ENCODE measurements around the gene IGFLR1. TPM values are rescaled to one million over a fixed set of nuclear protein-coding genes. Genes with fewer than 3 reads are reported as not detected.

Gene IGFLR1
- total and polyA plus RNA-seq, 2 donors (not counting 3 experiments of a cell fraction or from before 2014, with no cell fraction given) = 2.6 to 7.6 TPM

DNA sequence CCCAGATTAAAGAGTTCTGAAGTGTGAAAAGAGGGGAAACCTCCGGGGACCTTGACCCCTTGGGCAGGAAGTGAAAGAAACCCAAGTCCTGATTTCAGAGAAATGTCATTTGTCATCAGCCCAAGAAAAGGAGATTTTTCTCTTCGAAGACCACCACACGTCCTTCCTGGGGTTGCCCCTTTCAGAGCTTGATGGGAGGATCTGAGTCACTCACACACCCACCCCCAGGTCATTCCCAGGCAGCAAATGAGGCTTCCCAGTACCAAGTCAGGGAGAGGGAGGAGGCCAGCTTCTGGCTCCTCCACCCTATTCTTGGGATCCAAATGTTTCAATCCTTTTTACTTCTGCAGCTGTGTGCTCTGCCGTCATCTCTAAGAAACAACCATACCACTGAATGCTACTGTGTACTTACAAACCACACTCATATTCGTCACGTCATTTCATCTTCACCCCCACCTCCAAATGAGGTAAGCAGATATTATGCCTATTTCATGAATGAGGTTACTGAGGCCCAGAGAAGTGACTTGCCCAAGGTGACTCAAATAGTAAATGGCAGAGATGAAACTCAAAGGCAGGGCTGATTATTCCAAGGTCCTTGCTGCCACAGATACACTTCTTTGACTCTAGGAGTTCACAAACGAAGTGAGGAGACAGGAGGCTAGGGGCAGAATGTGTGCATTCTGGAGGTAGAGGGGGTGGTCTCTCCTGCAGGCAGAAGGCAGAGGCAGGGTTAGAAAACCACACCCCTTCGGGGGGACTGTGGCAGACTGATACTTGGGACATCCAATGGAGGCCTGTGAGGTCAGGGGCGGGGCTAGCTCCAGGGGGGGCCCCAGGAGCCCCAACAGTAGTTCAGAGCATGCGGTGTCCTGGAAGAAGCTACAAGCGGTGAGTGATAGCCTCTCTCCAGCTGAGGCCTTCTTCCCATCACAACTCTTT lies 29.4 kb downstream of the IGFLR1 start:
- H3K79me2 ChIP-seq (ENCODE audit: control insufficient read depth, insufficient read depth, low read length) = no peaks in the 10 kb centered on the region
- DNase-seq (ENCODE audit: low read depth, low spot score) (no peak), FAIRE-seq (no peak)
- H3K9me3 ChIP-seq (replicated peaks; ENCODE audit: control insufficient read depth, insufficient read depth, low read length) = no peaks in the 10 kb centered on the region
- POLR2A ChIA-PET = no interaction called here
- no peak overlapping the region for H3K4me2 ChIP-seq (ENCODE audit: insufficient read depth, low read length)
- no peaks in the 10 kb centered on the region for H3K36me3 ChIP-seq (ENCODE audit: control insufficient read depth in 2 of 2, extremely low read depth in 1 of 2, insufficient read depth in 2 of 2, low read length in 2 of 2)
- H3K4me1 ChIP-seq (ENCODE audit: control insufficient read depth, extremely low read depth, insufficient read depth, low read length) = peaks cover 11% of the 10 kb centered on the region
- intact Hi-C loops (cut with micrococcal nuclease) = no loop called here
- H3K9ac ChIP-seq (replicated peaks; ENCODE audit: extremely low read depth, insufficient read depth, low read length) = no peak overlapping the region
- CTCF ChIA-PET = interaction anchor here (1.4 to 2.2 kb wide), 3 partner anchors 11 to 18 kb away, joined by 4 to 11 read pairs (median 5); no protein-coding TSS in a partner anchor
- H3K27ac ChIP-seq (ENCODE audit: insufficient read depth, low read depth, low read length) = no peak overlapping the region
- H4K20me1 ChIP-seq (replicated peaks; ENCODE audit: control insufficient read depth, extremely low read depth, insufficient read depth, low read length) = no peaks in the 10 kb centered on the region
- dilution Hi-C loops (cut with MboI; ENCODE audit: extremely low pct_ligation_motif_present, low sequenced_read_pairs) = no loop called here
- no peaks in the 10 kb centered on the region for H3K9me1 ChIP-seq (replicated peaks; ENCODE audit: control insufficient read depth, extremely low read depth, insufficient read depth, low read length)
- BruUV-seq (replicated peaks) = no TSS peak
- H3K4me3 ChIP-seq (replicated peaks in 1 of 3; ENCODE audit: insufficient read depth in 1 of 3, low read depth in 1 of 3, low read length in 3 of 3) = no peak overlapping the region
- no peak overlapping the region for H2AFZ ChIP-seq (ENCODE audit: low read depth, low read length)
- no peaks in the 10 kb centered on the region for H3K27me3 ChIP-seq (ENCODE audit: control insufficient read depth in 2 of 2, insufficient read depth in 2 of 2, low read length in 2 of 2)
- TF ChIP-seq POLR2AphosphoS5 (IDR thresholded peaks at IDR 0.05; ENCODE audit: insufficient read depth, low read depth, low read length) (no peak), GATA2 (IDR thresholded peaks at IDR 0.05; ENCODE audit: insufficient read depth, insufficient read length, low read depth, low read length) (no peak), MYC (IDR thresholded peaks at IDR 0.05; ENCODE audit: low read depth, low read length) (no peak)
- TF ChIP-seq, protein P1, sequence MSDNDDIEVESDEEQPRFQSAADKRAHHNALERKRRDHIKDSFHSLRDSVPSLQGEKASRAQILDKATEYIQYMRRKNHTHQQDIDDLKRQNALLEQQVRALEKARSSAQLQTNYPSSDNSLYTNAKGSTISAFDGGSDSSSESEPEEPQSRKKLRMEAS (IDR thresholded peaks at IDR 0.05; ENCODE audit: insufficient read depth, insufficient read length) = no peak
